OCI-LY7 (cell line): Measurements from ENCODE around the gene ZNF443.
"Not testable (repeated sequence)": the region's sequence is repeated elsewhere in the genome, so short reads cannot be mapped to it uniquely, and the experiment has no call there.

Source experiments
- CTCF ChIP-seq: fragments of 200-600 bp; sonication (generic); conservative IDR thresholded peaks from 2 replicates; pipeline ENCODE4 v1.5.1; 2014; ENCODE audit warnings: mild to moderate bottlenecking, antibody characterized with exemption, low read length, moderate library complexity, mixed read lengths
- EZH2phosphoT487 ChIP-seq: fragments of 200-600 bp; sonication (generic); IDR thresholded peaks from 2 replicates; pipeline ENCODE4 v1.6.1; 2018; ENCODE audit warnings: low read depth, borderline replicate concordance, mild to moderate bottlenecking, mixed run types, antibody characterized with exemption, low read length, moderate library complexity, mixed read lengths

DNA sequence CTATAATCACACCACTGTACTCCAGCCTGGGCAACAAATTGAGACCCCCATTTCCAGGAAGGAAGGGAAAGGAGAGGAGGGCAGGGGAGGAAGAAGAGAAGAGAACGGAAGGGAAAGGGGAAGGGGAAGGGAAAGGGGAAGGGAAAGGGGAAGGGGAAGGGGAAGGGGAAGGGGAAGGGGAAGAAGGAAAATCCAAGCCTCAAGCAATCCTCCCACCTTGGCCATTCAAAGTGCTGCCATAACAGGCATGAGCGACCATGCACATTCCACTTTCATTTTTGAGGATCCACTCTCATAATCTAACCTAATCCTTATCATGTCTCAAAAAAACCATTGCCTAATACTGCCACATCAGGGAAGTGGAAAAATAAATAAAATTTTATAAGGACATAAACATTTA, 54.5 kb downstream of the ZNF443 start:
- not testable (repeated sequence) for TF ChIP-seq CTCF, EZH2phosphoT487
